GM12878 (cell line): Measurements from ENCODE around the gene RAD17. TPM values are rescaled to one million over a fixed set of nuclear protein-coding genes. Genes with fewer than 3 reads are reported as not detected.
"Not testable (repeated sequence)": the region's sequence is repeated elsewhere in the genome, so short reads cannot be mapped to it uniquely, and the experiment has no call there.

Experiments used
- ATAC-seq: fragments of 200-7000 bp; cut with Tn5 transposase; 3 replicates; pipeline ENCODE4 v1.9.1; 2020; ENCODE audit warnings: mild to moderate bottlenecking, moderate library complexity
- BruUV-seq: library from RNA; stranded (reverse); fragments of 400-500 nt; replicated peaks from 2 replicates; lab custom pipeline; 2021; lab: Mats Ljungman, UMichigan
- CTCF ChIA-PET: fragments of 300-600 bp; sonication (Branson Sonifier 250); formaldehyde crosslinking; extraction: SDS; loops from one replicate; lab custom pipeline; 2021; ENCODE audit warnings: inconsistent platforms; lab: Yijun Ruan, JAX
- POLR2A ChIA-PET: fragments of 350-600 bp; formaldehyde crosslinking; extraction: SDS; loops from one replicate; lab custom pipeline; 2021; ENCODE audit warnings: inconsistent platforms; lab: Charles Lee
- RAD21 ChIA-PET: fragments of 300-600 bp; sonication (Branson Sonifier 250); formaldehyde crosslinking; loops from one replicate; lab custom pipeline; 2023; ENCODE audit warnings: antibody characterized with exemption; ENCODE audit not compliant: unreplicated experiment; lab: Charles Lee
- SMC1A ChIA-PET: fragments of 300-600 bp; sonication (Branson Sonifier 250); formaldehyde crosslinking; loops from one replicate; lab custom pipeline; 2023; ENCODE audit not compliant: unreplicated experiment, uncharacterized antibody; lab: Charles Lee
- DNase-seq: peaks from one replicate; pipeline ENCODE4 v3.0.0-alpha.2; 2011; ENCODE audit warnings: low read depth, low spot score
- FAIRE-seq: peaks from 3 replicates; lab custom pipeline; 2011; peaks lifted over from hg19 to GRCh38; lab: Jason Lieb, UNC
- H2AFZ ChIP-seq: 2 replicates; pipeline ENCODE4 v1.6.0; 2011; ENCODE audit warnings: low read depth, low read length, control low read depth; ENCODE audit not compliant: control insufficient read depth
- H3K27ac ChIP-seq: 2 replicates; pipeline ENCODE4 v1.5.1; 2011; ENCODE audit warnings: control low read depth; ENCODE audit not compliant: control insufficient read depth, insufficient read depth
- H3K27me3 ChIP-seq, 2 experiments: replicated peaks in 1 of 2; 2 replicates each; pipeline versions ENCODE4 v1.6.0 to v1.6.1; 2011; ENCODE audit warnings: low read length in 1 of 2; ENCODE audit not compliant: control insufficient read depth in 2 of 2, insufficient read depth in 2 of 2
- H3K36me3 ChIP-seq, 2 experiments: 2 replicates each; pipeline ENCODE4 v1.5.1; 2011; ENCODE audit warnings: low read length in 1 of 2; ENCODE audit not compliant: control insufficient read depth in 2 of 2, insufficient read depth in 2 of 2
- H3K4me1 ChIP-seq: 2 replicates; pipeline ENCODE4 v1.6.1; 2011; ENCODE audit warnings: mild to moderate bottlenecking, low read length, moderate library complexity, mixed read lengths; ENCODE audit not compliant: control insufficient read depth, insufficient read depth
- H3K4me2 ChIP-seq: 2 replicates; pipeline ENCODE4 v1.6.0; 2011; ENCODE audit warnings: control low read depth; ENCODE audit not compliant: control insufficient read depth, insufficient read depth
- H3K4me3 ChIP-seq: fragments of 200-600 bp; sonication (generic); 2 replicates; pipeline ENCODE4 v1.5.1; 2016
- H3K79me2 ChIP-seq: 2 replicates; pipeline ENCODE4 v1.6.0; 2011; ENCODE audit warnings: low read length; ENCODE audit not compliant: control insufficient read depth, insufficient read depth
- H3K9ac ChIP-seq: 2 replicates; pipeline ENCODE4 v1.8.0; 2011; ENCODE audit warnings: low read length, control low read depth, mixed read lengths; ENCODE audit not compliant: control insufficient read depth, insufficient read depth
- H3K9me3 ChIP-seq: replicated peaks from 3 replicates; pipeline ENCODE4 v1.5.1; 2011; ENCODE audit warnings: mild to moderate bottlenecking, low read length; ENCODE audit not compliant: control insufficient read depth, insufficient read depth
- H4K20me1 ChIP-seq: 2 replicates; pipeline ENCODE4 v1.6.0; 2011; ENCODE audit not compliant: control insufficient read depth, insufficient read depth
- CBFB ChIP-seq: IDR thresholded peaks from 2 replicates; pipeline ENCODE4 v1.6.1; 2016; ENCODE audit warnings: antibody characterized with exemption, low read depth
- CHD2 ChIP-seq: IDR thresholded peaks from 2 replicates; pipeline ENCODE4 v1.6.1; 2011; ENCODE audit warnings: low read depth, low read length, improper control_type of control experiment, borderline replicate concordance
- ELK1 ChIP-seq: IDR thresholded peaks from 2 replicates; pipeline ENCODE4 v1.6.1; 2012; ENCODE audit warnings: low read depth, low read length, improper control_type of control experiment
- GATAD2B ChIP-seq: fragments of 450-650 bp; conservative IDR thresholded peaks from 2 replicates; pipeline ENCODE4 v1.6.1; 2017; ENCODE audit warnings: low read depth, mild to moderate bottlenecking, moderate library complexity
- NFXL1 ChIP-seq: fragments of 450-650 bp; IDR thresholded peaks from 2 replicates; pipeline ENCODE4 v1.6.1; 2017; ENCODE audit warnings: antibody characterized with exemption, mild to moderate bottlenecking, borderline replicate concordance
- PRDM15 ChIP-seq: fragments of 450-650 bp; formaldehyde crosslinking; IDR thresholded peaks from 2 replicates; pipeline ENCODE4 v1.4.0; 2020; ENCODE audit warnings: mild to moderate bottlenecking, moderate library complexity
- REST ChIP-seq: IDR thresholded peaks from 2 replicates; pipeline ENCODE4 v1.6.1; 2012; ENCODE audit warnings: mild to moderate bottlenecking, low read depth, low read length
- SMC3 ChIP-seq: IDR thresholded peaks from 2 replicates; pipeline ENCODE4 v1.6.1; 2011; ENCODE audit warnings: low read length, improper control_type of control experiment, borderline replicate concordance
- USF2 ChIP-seq: IDR thresholded peaks from 2 replicates; pipeline ENCODE4 v1.6.1; 2011; ENCODE audit warnings: low read depth, low read length, improper control_type of control experiment, borderline replicate concordance
- YBX1 ChIP-seq: fragments of 450-650 bp; IDR thresholded peaks from 2 replicates; pipeline ENCODE4 v1.6.1; 2016; ENCODE audit warnings: antibody characterized with exemption
- WGBS: methylation state at CpG from one replicate; pipeline ENCODE4 v1.1.6; 2016; ENCODE audit warnings: low lambda C conversion rate; ENCODE audit not compliant: insufficient replicate concordance, insufficient coverage; ENCODE audit errors: missing lambda C conversion rate; 5-methylcytosine and 5-hydroxymethylcytosine counted together
- in situ Hi-C: fragments of 300-500 bp; cut with MboI; formaldehyde crosslinking; loops from 9 replicates; pipeline ENCODE4 v1.14.3; 2018; ENCODE audit warnings: mixed read lengths
- intact Hi-C: fragments of 100-400 bp; cut with micrococcal nuclease; formaldehyde crosslinking; loops from one replicate; pipeline ENCODE4 v1.14.2; 2022; ENCODE audit not compliant: unreplicated experiment
- polyA plus RNA-seq, 11 experiments: library from polyadenylated mRNA; depleted of rRNA in 4 of 11; unstranded in 6 of 11; stranded (reverse) in 5 of 11; fragments of >200 nt; fragmentation: Nextera tagmentation in 4 of 11; fragmentation: Illumina TruSeq in 1 of 11; extraction: Ambion mirVana in 4 of 11; extraction: Trizol in 1 of 11; gene quantifications; 1 replicate in 1 of 11; 2 replicates in 10 of 11; pipeline versions ENCODE4 v1.2.1 to v1.2.3, GENCODE V29; 2011 to 2016; ENCODE audit warnings: inconsistent platforms in 2 of 11, missing spikeins in 2 of 11, low read depth in 1 of 11
- total RNA-seq, 4 experiments: library from RNA; depleted of rRNA in 3 of 4; stranded (reverse); fragments of >200 nt in 3 of 4; fragmentation: Illumina TruSeq in 1 of 4; extraction: Trizol in 1 of 4; gene quantifications; 2 replicates each; pipeline versions ENCODE4 v1.2.1 to v1.2.3, GENCODE V29; 2013 to 2021

Gene RAD17
- total and polyA plus RNA-seq, 10 of the 15 experiments (the other 5 are each of a cell fraction or from before 2014, with no cell fraction given): 23.9 to 55.4 (median 44.5) TPM

GRCh38 chr5:69450116-69450515 is 80.5 kb downstream of the RAD17 start (continued):
- TF ChIP-seq GATAD2B (no peak), PRDM15 (CRISPR knock-in tag) (no peak), SMC3 (no peak), USF2 (no peak), ELK1 (no peak), CBFB (no peak), REST (no peak), NFXL1 (no peak), YBX1 (no peak), CHD2 (no peak)

GRCh38 chr5:69450527-69450926 is 80.9 kb downstream of the RAD17 start:
- SMC1A ChIA-PET, intact Hi-C loops, H3K27ac ChIP-seq, H3K9me3 ChIP-seq, H3K36me3 ChIP-seq, H3K4me1 ChIP-seq, CTCF ChIA-PET, H4K20me1 ChIP-seq, H2AFZ ChIP-seq, RAD21 ChIA-PET, H3K4me2 ChIP-seq, H3K27me3 ChIP-seq, H3K4me3 ChIP-seq, H3K79me2 ChIP-seq, H3K9ac ChIP-seq, in situ Hi-C loops, POLR2A ChIA-PET, DNase-seq, ATAC-seq, BruUV-seq, FAIRE-seq: not testable (repeated sequence)
- 90% methylated on average over 8 of the region's 8 CpGs for WGBS
